GM10847 (cell line): ENCODE results near the gene MED8.

Experiments
- POLR2A ChIP-seq: IDR thresholded peaks from 2 replicates; pipeline ENCODE4 v1.6.1; 2011; ENCODE audit not compliant: insufficient read length; ENCODE audit errors: extremely low read depth

Gene MED8

GRCh38 chr1:43389326-43390313 is at the start of gene MED8, which contains the start of gene SZT2:
Gene MED8 (minus strand): TSS chr1:43389800. CDS start chr1:43389764, 36 bp downstream.
Gene SZT2 (plus strand): TSS chr1:43389899. CDS start chr1:43389969, 70 bp downstream.
- peak; percentile 82 for TF ChIP-seq POLR2A

GRCh38 chr1:43438953-43439581 is 49.5 kb upstream of the MED8 start:
- no peak for TF ChIP-seq POLR2A

- TF ChIP-seq POLR2A, result no peak
These were observed 49.0 kb upstream of the MED8 start for GRCh38 chr1:43438576-43438952.

GRCh38 chr1:43438006-43438405 is 48.4 kb upstream of the MED8 start:
- TF ChIP-seq POLR2A, result no peak

GRCh38 chr1:43437031-43437973 is 47.7 kb upstream of the MED8 start:
- no peak for TF ChIP-seq POLR2A

- TF ChIP-seq POLR2A, result no peak
These were observed 46.8 kb upstream of the MED8 start for GRCh38 chr1:43436371-43436770.

- TF ChIP-seq POLR2A, result no peak
These were observed 45.8 kb upstream of the MED8 start for GRCh38 chr1:43435146-43436145.

- no peak for TF ChIP-seq POLR2A
These were observed 44.7 kb upstream of the MED8 start for GRCh38 chr1:43434256-43434655.

GRCh38 chr1:43432907-43433306 is 43.3 kb upstream of the MED8 start:
- TF ChIP-seq POLR2A, result no peak

GRCh38 chr1:43432171-43432860 is 42.7 kb upstream of the MED8 start:
- TF ChIP-seq POLR2A, result no peak

GRCh38 chr1:43431676-43432075 is 42.1 kb upstream of the MED8 start:
- TF ChIP-seq POLR2A, result no peak

GRCh38 chr1:43430831-43431230 is 41.2 kb upstream of the MED8 start:
- no peak for TF ChIP-seq POLR2A

GRCh38 chr1:43427941-43428340 is 38.3 kb upstream of the MED8 start:
- no peak for TF ChIP-seq POLR2A

GRCh38 chr1:43427524-43427923 is 37.9 kb upstream of the MED8 start:
- no peak for TF ChIP-seq POLR2A

- TF ChIP-seq POLR2A, result no peak
These were observed 36.6 kb upstream of the MED8 start for GRCh38 chr1:43426221-43426620.
